GM12878 (cell line): ENCODE data around the gene CC2D2B. TPM values are rescaled to one million over a fixed set of nuclear protein-coding genes. Genes with fewer than 3 reads are reported as not detected.

Source experiments
- ATAC-seq: fragments of 200-7000 bp; cut with Tn5 transposase; 3 replicates; pipeline ENCODE4 v1.9.1; 2020; ENCODE audit warnings: mild to moderate bottlenecking, moderate library complexity
- BruUV-seq: library from RNA; stranded (reverse); fragments of 400-500 nt; replicated peaks from 2 replicates; lab custom pipeline; 2021; lab: Mats Ljungman, UMichigan
- CTCF ChIA-PET: fragments of 300-600 bp; sonication (Branson Sonifier 250); formaldehyde crosslinking; extraction: SDS; loops from one replicate; lab custom pipeline; 2021; ENCODE audit warnings: inconsistent platforms; lab: Yijun Ruan, JAX
- POLR2A ChIA-PET: fragments of 350-600 bp; formaldehyde crosslinking; extraction: SDS; loops from one replicate; lab custom pipeline; 2021; ENCODE audit warnings: inconsistent platforms; lab: Charles Lee
- RAD21 ChIA-PET: fragments of 300-600 bp; sonication (Branson Sonifier 250); formaldehyde crosslinking; loops from one replicate; lab custom pipeline; 2023; ENCODE audit warnings: antibody characterized with exemption; ENCODE audit not compliant: unreplicated experiment; lab: Charles Lee
- SMC1A ChIA-PET: fragments of 300-600 bp; sonication (Branson Sonifier 250); formaldehyde crosslinking; loops from one replicate; lab custom pipeline; 2023; ENCODE audit not compliant: unreplicated experiment, uncharacterized antibody; lab: Charles Lee
- DNase-seq: peaks from one replicate; pipeline ENCODE4 v3.0.0-alpha.2; 2011; ENCODE audit warnings: low read depth, low spot score
- FAIRE-seq: peaks from 3 replicates; lab custom pipeline; 2011; peaks lifted over from hg19 to GRCh38; lab: Jason Lieb, UNC
- H2AFZ ChIP-seq: 2 replicates; pipeline ENCODE4 v1.6.0; 2011; ENCODE audit warnings: low read depth, low read length, control low read depth; ENCODE audit not compliant: control insufficient read depth
- H3K27ac ChIP-seq: 2 replicates; pipeline ENCODE4 v1.5.1; 2011; ENCODE audit warnings: control low read depth; ENCODE audit not compliant: control insufficient read depth, insufficient read depth
- H3K27me3 ChIP-seq, 2 experiments: replicated peaks in 1 of 2; 2 replicates each; pipeline versions ENCODE4 v1.6.0 to v1.6.1; 2011; ENCODE audit warnings: low read length in 1 of 2; ENCODE audit not compliant: control insufficient read depth in 2 of 2, insufficient read depth in 2 of 2
- H3K36me3 ChIP-seq, 2 experiments: 2 replicates each; pipeline ENCODE4 v1.5.1; 2011; ENCODE audit warnings: low read length in 1 of 2; ENCODE audit not compliant: control insufficient read depth in 2 of 2, insufficient read depth in 2 of 2
- H3K4me1 ChIP-seq: 2 replicates; pipeline ENCODE4 v1.6.1; 2011; ENCODE audit warnings: mild to moderate bottlenecking, low read length, moderate library complexity, mixed read lengths; ENCODE audit not compliant: control insufficient read depth, insufficient read depth
- H3K4me2 ChIP-seq: 2 replicates; pipeline ENCODE4 v1.6.0; 2011; ENCODE audit warnings: control low read depth; ENCODE audit not compliant: control insufficient read depth, insufficient read depth
- H3K4me3 ChIP-seq: fragments of 200-600 bp; sonication (generic); 2 replicates; pipeline ENCODE4 v1.5.1; 2016
- H3K79me2 ChIP-seq: 2 replicates; pipeline ENCODE4 v1.6.0; 2011; ENCODE audit warnings: low read length; ENCODE audit not compliant: control insufficient read depth, insufficient read depth
- H3K9ac ChIP-seq: 2 replicates; pipeline ENCODE4 v1.8.0; 2011; ENCODE audit warnings: low read length, control low read depth, mixed read lengths; ENCODE audit not compliant: control insufficient read depth, insufficient read depth
- H3K9me3 ChIP-seq: replicated peaks from 3 replicates; pipeline ENCODE4 v1.5.1; 2011; ENCODE audit warnings: mild to moderate bottlenecking, low read length; ENCODE audit not compliant: control insufficient read depth, insufficient read depth
- H4K20me1 ChIP-seq: 2 replicates; pipeline ENCODE4 v1.6.0; 2011; ENCODE audit not compliant: control insufficient read depth, insufficient read depth
- CBX3 ChIP-seq: fragments of 200-600 bp; sonication (generic); IDR thresholded peaks from 2 replicates; pipeline ENCODE4 v1.6.1; 2016; ENCODE audit warnings: low read depth, borderline replicate concordance
- CBX5 ChIP-seq: sonication (generic); IDR thresholded peaks from 2 replicates; pipeline ENCODE4 v1.6.1; 2016; ENCODE audit warnings: low read depth, moderate library complexity, mild to moderate bottlenecking, inconsistent platforms
- IRF5 ChIP-seq: fragments of 450-650 bp; IDR thresholded peaks from 2 replicates; pipeline ENCODE4 v1.6.1; 2017; ENCODE audit warnings: borderline replicate concordance
- MTA3 ChIP-seq: IDR thresholded peaks from 2 replicates; pipeline ENCODE4 v1.6.1; 2012; ENCODE audit warnings: low read length, inconsistent platforms, borderline replicate concordance
- RB1 ChIP-seq: fragments of 450-650 bp; formaldehyde crosslinking; IDR thresholded peaks from 2 replicates; pipeline ENCODE4 v1.6.1; 2017; ENCODE audit warnings: mild to moderate bottlenecking, borderline replicate concordance
- REST ChIP-seq: IDR thresholded peaks from 2 replicates; pipeline ENCODE4 v1.6.1; 2012; ENCODE audit warnings: mild to moderate bottlenecking, low read depth, low read length
- SREBF2 ChIP-seq: IDR thresholded peaks from 2 replicates; pipeline ENCODE4 v1.6.1; 2012; ENCODE audit warnings: mild to moderate bottlenecking, low read length
- ZNF592 ChIP-seq: fragments of 450-650 bp; IDR thresholded peaks from 2 replicates; pipeline ENCODE4 v1.6.1; 2017; ENCODE audit warnings: mild to moderate bottlenecking, moderate library complexity
- WGBS: methylation state at CpG from one replicate; pipeline ENCODE4 v1.1.6; 2016; ENCODE audit warnings: low lambda C conversion rate; ENCODE audit not compliant: insufficient replicate concordance, insufficient coverage; ENCODE audit errors: missing lambda C conversion rate; 5-methylcytosine and 5-hydroxymethylcytosine counted together
- in situ Hi-C: fragments of 300-500 bp; cut with MboI; formaldehyde crosslinking; loops from 9 replicates; pipeline ENCODE4 v1.14.3; 2018; ENCODE audit warnings: mixed read lengths
- intact Hi-C: fragments of 100-400 bp; cut with micrococcal nuclease; formaldehyde crosslinking; loops from one replicate; pipeline ENCODE4 v1.14.2; 2022; ENCODE audit not compliant: unreplicated experiment
- polyA plus RNA-seq, 11 experiments: library from polyadenylated mRNA; depleted of rRNA in 4 of 11; unstranded in 6 of 11; stranded (reverse) in 5 of 11; fragments of >200 nt; fragmentation: Nextera tagmentation in 4 of 11; fragmentation: Illumina TruSeq in 1 of 11; extraction: Ambion mirVana in 4 of 11; extraction: Trizol in 1 of 11; gene quantifications; 1 replicate in 1 of 11; 2 replicates in 10 of 11; pipeline versions ENCODE4 v1.2.1 to v1.2.3, GENCODE V29; 2011 to 2016; ENCODE audit warnings: inconsistent platforms in 2 of 11, missing spikeins in 2 of 11, low read depth in 1 of 11
- total RNA-seq, 4 experiments: library from RNA; depleted of rRNA in 3 of 4; stranded (reverse); fragments of >200 nt in 3 of 4; fragmentation: Illumina TruSeq in 1 of 4; extraction: Trizol in 1 of 4; gene quantifications; 2 replicates each; pipeline versions ENCODE4 v1.2.1 to v1.2.3, GENCODE V29; 2013 to 2021
- TF ChIP-seq, protein P1 (sequence below): IDR thresholded peaks from 2 replicates; pipeline ENCODE4 v1.6.1; 2011; ENCODE audit warnings: borderline replicate concordance, low read depth, mild to moderate bottlenecking, moderate library complexity, low read length; ENCODE audit not compliant: insufficient read depth, poor library complexity, severe bottlenecking
- TF ChIP-seq, protein P2 (sequence below): IDR thresholded peaks from 2 replicates; pipeline ENCODE4 v1.6.1; 2012; ENCODE audit warnings: low read length, inconsistent platforms

Gene CC2D2B
- total and polyA plus RNA-seq, 10 of the 15 experiments (the other 5 are each of a cell fraction or from before 2014, with no cell fraction given): 0.42 to 2.8 (median 0.78) TPM

DNA sequence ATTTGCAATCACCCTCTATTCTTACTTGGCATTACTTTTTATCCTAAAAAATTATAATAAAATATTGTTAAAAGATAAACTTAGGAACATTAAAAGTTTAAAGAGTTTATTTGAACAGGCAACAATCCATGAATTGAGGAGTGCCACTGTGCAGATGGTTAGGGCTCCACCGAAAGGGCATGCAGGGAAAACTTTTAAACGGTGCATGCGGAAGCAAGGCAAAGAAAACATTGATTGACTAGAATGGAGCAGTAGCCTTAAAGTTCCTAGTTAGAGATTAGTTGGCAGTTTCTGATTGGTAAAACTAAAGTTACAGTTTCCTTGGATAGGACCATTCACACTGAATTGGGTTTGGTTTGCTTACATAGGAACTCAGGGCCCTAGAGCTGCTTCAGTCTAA is 17.3 kb downstream of the CC2D2B start (continued):
- TF ChIP-seq IRF5: no peak
- no peak for TF ChIP-seq ZNF592
- no peak for TF ChIP-seq MTA3
- TF ChIP-seq CBX5: no peak
- TF ChIP-seq RB1: no peak
- no peak for TF ChIP-seq CBX3

DNA sequence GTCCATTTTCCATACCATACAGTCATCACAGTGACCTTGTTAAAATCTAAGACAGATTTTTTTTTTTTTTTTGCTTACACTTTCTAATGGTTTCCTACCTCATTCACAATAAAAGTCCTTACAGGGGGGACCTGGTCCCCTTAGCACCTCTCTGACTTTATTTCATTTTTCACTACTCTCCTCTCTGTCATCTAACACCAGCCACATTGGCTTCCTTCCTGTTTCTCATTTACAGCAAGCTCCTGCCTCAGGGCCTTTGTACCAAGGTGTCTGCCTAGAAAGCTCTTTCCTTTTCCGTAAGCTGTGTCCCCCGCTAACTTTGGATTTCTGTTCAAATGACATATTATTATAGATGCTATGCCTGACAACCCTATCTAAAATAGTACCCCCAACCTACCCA is 27.7 kb downstream of the CC2D2B start:
- intact Hi-C loops: no loop called here
- H3K9me3 ChIP-seq: no peaks in the 10 kb centered on the region; the same call in 2 of the 3 replicates
- no peak overlapping the region for H2AFZ ChIP-seq
- ChIA-PET POLR2A (no interaction called here), SMC1A (interaction anchor here (1.5 kb wide), 1 partner anchor 11 kb away, joined by 4 read pairs; no protein-coding TSS in a partner anchor), RAD21 (no interaction called here), CTCF (no interaction called here)
- H3K9ac ChIP-seq: no peak overlapping the region
- TF ChIP-seq REST (no peak), SREBF2 (no peak)
- TF ChIP-seq, protein P1, sequence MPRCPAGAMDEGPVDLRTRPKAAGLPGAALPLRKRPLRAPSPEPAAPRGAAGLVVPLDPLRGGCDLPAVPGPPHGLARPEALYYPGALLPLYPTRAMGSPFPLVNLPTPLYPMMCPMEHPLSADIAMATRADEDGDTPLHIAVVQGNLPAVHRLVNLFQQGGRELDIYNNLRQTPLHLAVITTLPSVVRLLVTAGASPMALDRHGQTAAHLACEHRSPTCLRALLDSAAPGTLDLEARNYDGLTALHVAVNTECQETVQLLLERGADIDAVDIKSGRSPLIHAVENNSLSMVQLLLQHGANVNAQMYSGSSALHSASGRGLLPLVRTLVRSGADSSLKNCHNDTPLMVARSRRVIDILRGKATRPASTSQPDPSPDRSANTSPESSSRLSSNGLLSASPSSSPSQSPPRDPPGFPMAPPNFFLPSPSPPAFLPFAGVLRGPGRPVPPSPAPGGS: no peak
- TF ChIP-seq, protein P2, sequence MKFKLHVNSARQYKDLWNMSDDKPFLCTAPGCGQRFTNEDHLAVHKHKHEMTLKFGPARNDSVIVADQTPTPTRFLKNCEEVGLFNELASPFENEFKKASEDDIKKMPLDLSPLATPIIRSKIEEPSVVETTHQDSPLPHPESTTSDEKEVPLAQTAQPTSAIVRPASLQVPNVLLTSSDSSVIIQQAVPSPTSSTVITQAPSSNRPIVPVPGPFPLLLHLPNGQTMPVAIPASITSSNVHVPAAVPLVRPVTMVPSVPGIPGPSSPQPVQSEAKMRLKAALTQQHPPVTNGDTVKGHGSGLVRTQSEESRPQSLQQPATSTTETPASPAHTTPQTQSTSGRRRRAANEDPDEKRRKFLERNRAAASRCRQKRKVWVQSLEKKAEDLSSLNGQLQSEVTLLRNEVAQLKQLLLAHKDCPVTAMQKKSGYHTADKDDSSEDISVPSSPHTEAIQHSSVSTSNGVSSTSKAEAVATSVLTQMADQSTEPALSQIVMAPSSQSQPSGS: no peak
- no peaks in the 10 kb centered on the region for H4K20me1 ChIP-seq
- no peaks in the 10 kb centered on the region for H3K79me2 ChIP-seq
- no peaks in the 10 kb centered on the region for H3K4me1 ChIP-seq
- in situ Hi-C loops: no loop called here
- no TSS peak for BruUV-seq
- no peak overlapping the region for H3K4me2 ChIP-seq
- no peaks in the 10 kb centered on the region for H3K36me3 ChIP-seq
- no peaks in the 10 kb centered on the region for H3K27me3 ChIP-seq
- no peak overlapping the region for H3K27ac ChIP-seq
- ATAC-seq (no peak), FAIRE-seq (no peak), DNase-seq (no peak)
- WGBS: 86% methylated on average over 2 of the region's 2 CpGs
- H3K4me3 ChIP-seq: no peak overlapping the region
